Measurements from ENCODE around the gene TECPR1.

Gene TECPR1

GRCh38 chr7:98251601-98252424, at the start of gene TECPR1:
TSS of gene TECPR1 (minus strand) at chr7:98252232. CDS start at chr7:98246146, 6,086 bp downstream.
- peak; percentile 80 for DNase-seq (ENCODE audit: low read depth)

GRCh38 chr7:98300595-98301372, 48.8 kb upstream of the TECPR1 start:
- DNase-seq (ENCODE audit: low read depth), result no peak

GRCh38 chr7:98297626-98298286, 45.7 kb upstream of the TECPR1 start:
- DNase-seq (ENCODE audit: low read depth), result no peak

GRCh38 chr7:98296833-98297232, 44.8 kb upstream of the TECPR1 start:
- DNase-seq (ENCODE audit: low read depth), result no peak

- no peak for DNase-seq (ENCODE audit: low read depth)
These were observed 43.6 kb upstream of the TECPR1 start for GRCh38 chr7:98295467-98296192.

- no peak for DNase-seq (ENCODE audit: low read depth)
These were observed 42.9 kb upstream of the TECPR1 start for GRCh38 chr7:98294798-98295382.

- no peak for DNase-seq (ENCODE audit: low read depth)
These were observed 42.3 kb upstream of the TECPR1 start for GRCh38 chr7:98294326-98294725.

- no peak for DNase-seq (ENCODE audit: low read depth)
These were observed 41.7 kb upstream of the TECPR1 start for GRCh38 chr7:98293746-98294145.

- no peak for DNase-seq (ENCODE audit: low read depth)
These were observed 41.2 kb upstream of the TECPR1 start for GRCh38 chr7:98293265-98293664.

- DNase-seq (ENCODE audit: low read depth), result no peak
These were observed 39.7 kb upstream of the TECPR1 start for GRCh38 chr7:98291717-98292116.

GRCh38 chr7:98289333-98289875, 37.4 kb upstream of the TECPR1 start:
- no peak for DNase-seq (ENCODE audit: low read depth)

GRCh38 chr7:98288064-98288823, 36.2 kb upstream of the TECPR1 start:
- no peak for DNase-seq (ENCODE audit: low read depth)

GRCh38 chr7:98287486-98287959, 35.5 kb upstream of the TECPR1 start:
- DNase-seq (ENCODE audit: low read depth), result no peak

GRCh38 chr7:98286701-98287485, 34.9 kb upstream of the TECPR1 start:
- DNase-seq (ENCODE audit: low read depth), result no peak

- DNase-seq (ENCODE audit: low read depth), result no peak
These were observed 34.1 kb upstream of the TECPR1 start for GRCh38 chr7:98286093-98286539.

GRCh38 chr7:98285157-98286092, 33.4 kb upstream of the TECPR1 start:
- DNase-seq (ENCODE audit: low read depth), result no peak

- no peak for DNase-seq (ENCODE audit: low read depth)
These were observed 32.5 kb upstream of the TECPR1 start for GRCh38 chr7:98284335-98285036.

- no peak for DNase-seq (ENCODE audit: low read depth)
These were observed 31.8 kb upstream of the TECPR1 start for GRCh38 chr7:98283887-98284222.
